Stimulated activated naive CD8-positive, alpha-beta T cell treated with anti-CD3 and anti-CD28 coated beads, Interleukin-15, amount 100 ng/mL, for 72 hours (primary cell): ENCODE results near the gene TRAF3.
A peak's percentile ranks its signal among the peaks of the same experiment; 100 is the strongest.

Experiments used
- ATAC-seq: fragments of 150-1000 bp; cut with Tn5 transposase; 2 replicates; pipeline ENCODE4 v1.10.0; 2021; ENCODE audit warnings: mild to moderate bottlenecking, moderate library complexity
- DNase-seq, 2 donors: peaks; one replicate each; pipeline ENCODE4 v3.0.0; 2021 to 2022
- H3K27ac Mint-ChIP-seq, 2 donors: one replicate each; pipeline ENCODE4 v1.8.0; 2022; ENCODE audit warnings: mild to moderate bottlenecking in 2 of 2, mixed read lengths in 2 of 2, moderate library complexity in 2 of 2
- H3K27me3 Mint-ChIP-seq: one replicate; pipeline ENCODE4 v1.8.0; 2022; ENCODE audit warnings: mixed read lengths
- H3K4me1 Mint-ChIP-seq: one replicate; pipeline ENCODE4 v1.8.0; 2022; ENCODE audit warnings: mild to moderate bottlenecking, mixed read lengths
- H3K4me3 Mint-ChIP-seq, 2 donors: one replicate each; pipeline ENCODE4 v1.8.0; 2022; ENCODE audit warnings: mild to moderate bottlenecking in 2 of 2, mixed read lengths in 2 of 2, moderate library complexity in 1 of 2
- H3K9me3 Mint-ChIP-seq, 2 donors: one replicate each; pipeline ENCODE4 v1.8.0; 2022; ENCODE audit warnings: mixed read lengths in 2 of 2

Gene TRAF3

GRCh38 chr14:102949062-102949800 lies 172.0 kb downstream of the TRAF3 start:
- no peaks in the 10 kb centered on the region for H3K9me3 Mint-ChIP-seq
- peak overlapping the region; percentile 21 to 62 for H3K4me3 Mint-ChIP-seq
- ATAC-seq, result peak; percentile 84
- peak overlapping the region; percentile 81 to 90 for H3K27ac Mint-ChIP-seq
- no peaks in the 10 kb centered on the region for H3K27me3 Mint-ChIP-seq
- H3K4me1 Mint-ChIP-seq, result peaks cover 31% of the 10 kb centered on the region
- peak in 1 of 2 donors; percentile 46 for DNase-seq

GRCh38 chr14:102949801-102950451 lies 172.7 kb downstream of the TRAF3 start:
- Mint-ChIP-seq H3K4me1 (peaks cover 31% of the 10 kb centered on the region), H3K4me3 (no peak overlapping the region), H3K27me3 (no peaks in the 10 kb centered on the region), H3K9me3 (no peaks in the 10 kb centered on the region), H3K27ac (no peak overlapping the region)
- DNase-seq (no peak), ATAC-seq (no peak)

GRCh38 chr14:102951034-102951433 lies 173.8 kb downstream of the TRAF3 start:
- H3K4me3 Mint-ChIP-seq, result no peak overlapping the region

GRCh38 chr14:102951799-102952198 lies 174.6 kb downstream of the TRAF3 start:
- Mint-ChIP-seq H3K27ac (no peak overlapping the region), H3K9me3 (no peaks in the 10 kb centered on the region), H3K4me1 (peaks cover 26% of the 10 kb centered on the region), H3K4me3 (no peak overlapping the region), H3K27me3 (no peaks in the 10 kb centered on the region)
- ATAC-seq (no peak), DNase-seq (no peak)

More at GRCh38 chr14:102951034-102951433, 173.8 kb downstream of the TRAF3 start:
- H3K9me3 Mint-ChIP-seq, result no peaks in the 10 kb centered on the region
- ATAC-seq (no peak), DNase-seq (no peak)
- H3K4me1 Mint-ChIP-seq, result peaks cover 31% of the 10 kb centered on the region
- no peaks in the 10 kb centered on the region for H3K27me3 Mint-ChIP-seq
- no peak overlapping the region for H3K27ac Mint-ChIP-seq

- ATAC-seq, result no peak
- H3K9me3 Mint-ChIP-seq, result no peaks in the 10 kb centered on the region
Observed at GRCh38 chr14:102952276-102952675, 175.0 kb downstream of the TRAF3 start.

GRCh38 chr14:102953100-102953499 lies 175.9 kb downstream of the TRAF3 start:
- peaks cover 15% of the 10 kb centered on the region for H3K4me1 Mint-ChIP-seq
- no peak for DNase-seq
- no peak for ATAC-seq
- H3K9me3 Mint-ChIP-seq, result no peaks in the 10 kb centered on the region
- H3K27me3 Mint-ChIP-seq, result no peaks in the 10 kb centered on the region
- H3K4me3 Mint-ChIP-seq, result no peak overlapping the region
- no peak overlapping the region for H3K27ac Mint-ChIP-seq

More at GRCh38 chr14:102952276-102952675, 175.0 kb downstream of the TRAF3 start:
- no peak for DNase-seq
- H3K27ac Mint-ChIP-seq, result no peak overlapping the region
- H3K27me3 Mint-ChIP-seq, result no peaks in the 10 kb centered on the region
- no peak overlapping the region for H3K4me3 Mint-ChIP-seq
- peaks cover 21% of the 10 kb centered on the region for H3K4me1 Mint-ChIP-seq

GRCh38 chr14:102954081-102954789 lies 177.0 kb downstream of the TRAF3 start:
- Mint-ChIP-seq H3K27me3 (no peaks in the 10 kb centered on the region), H3K27ac (no peak overlapping the region), H3K4me1 (peaks cover 8% of the 10 kb centered on the region), H3K9me3 (no peaks in the 10 kb centered on the region), H3K4me3 (no peak overlapping the region)
- ATAC-seq (no peak), DNase-seq (no peak)

GRCh38 chr14:102955636-102956408 lies 178.6 kb downstream of the TRAF3 start:
- ATAC-seq (no peak), DNase-seq (no peak)
- no peaks in the 10 kb centered on the region for H3K9me3 Mint-ChIP-seq
- no peaks in the 10 kb centered on the region for H3K27me3 Mint-ChIP-seq
- no peak overlapping the region for H3K4me3 Mint-ChIP-seq
- H3K27ac Mint-ChIP-seq, result no peak overlapping the region
- no peaks in the 10 kb centered on the region for H3K4me1 Mint-ChIP-seq

GRCh38 chr14:102957222-102957621 lies 180.0 kb downstream of the TRAF3 start:
- H3K27me3 Mint-ChIP-seq, result no peaks in the 10 kb centered on the region
- H3K4me3 Mint-ChIP-seq, result no peak overlapping the region
- no peaks in the 10 kb centered on the region for H3K9me3 Mint-ChIP-seq
- DNase-seq (no peak), ATAC-seq (no peak)
- no peaks in the 10 kb centered on the region for H3K4me1 Mint-ChIP-seq
- no peak overlapping the region for H3K27ac Mint-ChIP-seq

- no peak for ATAC-seq
- H3K4me1 Mint-ChIP-seq, result no peaks in the 10 kb centered on the region
- no peaks in the 10 kb centered on the region for H3K9me3 Mint-ChIP-seq
- H3K27me3 Mint-ChIP-seq, result no peaks in the 10 kb centered on the region
- no peak for DNase-seq
- H3K27ac Mint-ChIP-seq, result no peak overlapping the region
- no peak overlapping the region for H3K4me3 Mint-ChIP-seq
Observed at GRCh38 chr14:102958461-102958860, 181.2 kb downstream of the TRAF3 start.
